Stimulated activated CD8-positive, alpha-beta memory T cell treated with anti-CD3 and anti-CD28 coated beads, Interleukin-15, amount 100 ng/mL, for 4 hours (primary cell): ENCODE data around the gene SLC3A2.
A peak's percentile ranks its signal among the peaks of the same experiment; 100 is the strongest.

Experiments
- DNase-seq, 2 donors: peaks; one replicate each; pipeline ENCODE4 v3.0.0-alpha.2; 2020; ENCODE audit warnings: low read depth in 2 of 2

The SLC3A2 gene

DNA sequence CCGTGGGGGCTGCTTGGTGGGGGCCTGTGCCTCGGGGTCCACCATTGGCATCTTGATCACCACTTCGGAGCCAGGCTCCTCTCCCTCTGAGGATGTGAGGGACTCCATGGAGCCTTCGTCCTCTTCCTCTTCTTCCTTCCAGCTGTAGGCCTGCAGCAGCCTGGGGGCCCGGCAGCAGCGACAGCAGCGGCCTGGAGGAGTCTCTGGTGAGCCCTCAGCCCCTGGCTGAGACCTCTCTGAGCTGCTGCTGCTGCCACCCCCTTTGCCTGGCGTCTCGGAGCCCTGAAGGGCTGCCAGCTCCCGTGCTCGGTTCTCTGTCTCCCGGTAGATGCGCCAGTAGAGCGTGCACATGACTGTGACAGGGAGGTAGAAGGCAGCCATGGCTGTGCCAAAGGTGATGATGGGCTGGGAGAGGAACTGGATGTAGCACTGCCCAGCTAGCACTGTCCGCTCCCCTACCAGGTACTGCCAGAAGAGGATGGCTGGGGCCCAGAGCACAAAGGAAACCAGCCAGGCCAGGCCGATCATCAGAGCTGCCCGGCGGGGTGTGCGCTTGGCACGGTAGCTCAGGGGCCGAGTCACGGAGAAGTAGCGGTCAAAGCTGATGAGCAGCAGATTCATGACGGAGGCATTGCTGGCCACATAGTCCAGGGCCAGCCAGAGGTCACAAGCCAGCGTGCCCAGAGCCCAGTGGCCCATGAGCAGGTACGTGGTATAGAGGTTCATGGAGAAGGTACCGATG is 29.6 kb downstream of the SLC3A2 start:
- DNase-seq, result no peak

DNA sequence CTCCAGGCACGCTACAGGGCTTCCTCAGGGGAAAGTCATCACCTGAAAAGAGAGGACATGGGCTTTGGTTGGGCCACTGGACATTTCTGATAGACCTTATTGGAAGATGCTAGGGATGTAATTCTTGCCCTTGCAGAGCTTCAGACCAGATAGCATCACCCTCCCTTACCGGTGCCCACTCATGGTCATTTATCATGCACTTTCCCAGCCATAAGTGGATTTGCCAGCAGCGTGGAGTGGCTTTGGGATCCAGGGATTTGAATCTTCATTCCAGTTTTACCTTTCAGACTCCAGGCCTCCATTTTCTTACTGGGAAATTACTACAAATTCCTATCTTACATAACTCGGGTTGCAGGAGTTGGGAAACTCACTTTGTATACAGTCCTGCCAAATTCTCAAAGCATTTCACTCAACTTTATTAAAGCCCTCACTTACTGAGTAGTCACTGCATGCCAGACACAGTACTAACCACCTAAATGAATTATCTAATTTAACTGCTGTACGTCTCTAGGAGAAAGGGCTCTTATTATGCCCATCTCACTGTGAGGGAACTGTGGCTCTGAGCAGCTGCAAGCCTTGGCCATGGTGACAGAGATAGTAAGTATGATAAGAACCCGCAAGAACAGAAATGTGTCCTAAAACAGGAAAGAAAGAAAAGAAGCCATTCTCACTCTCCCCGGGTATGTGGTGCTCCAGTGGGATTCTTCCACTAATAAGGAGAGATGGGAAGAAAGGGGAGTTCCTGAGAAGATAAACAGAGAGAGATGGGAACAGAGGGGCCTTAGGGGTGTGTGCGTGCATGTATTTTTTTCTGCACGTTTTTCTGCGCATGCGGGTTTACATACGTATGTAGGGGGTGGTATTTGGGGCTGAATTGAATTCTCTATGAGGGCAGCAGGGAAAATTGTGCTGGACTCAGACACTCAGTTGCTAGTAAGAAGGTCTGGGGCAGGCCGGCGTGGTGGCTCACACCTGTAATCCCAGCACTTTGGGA is 30.7 kb downstream of the SLC3A2 start:
- DNase-seq, result no peak

DNA sequence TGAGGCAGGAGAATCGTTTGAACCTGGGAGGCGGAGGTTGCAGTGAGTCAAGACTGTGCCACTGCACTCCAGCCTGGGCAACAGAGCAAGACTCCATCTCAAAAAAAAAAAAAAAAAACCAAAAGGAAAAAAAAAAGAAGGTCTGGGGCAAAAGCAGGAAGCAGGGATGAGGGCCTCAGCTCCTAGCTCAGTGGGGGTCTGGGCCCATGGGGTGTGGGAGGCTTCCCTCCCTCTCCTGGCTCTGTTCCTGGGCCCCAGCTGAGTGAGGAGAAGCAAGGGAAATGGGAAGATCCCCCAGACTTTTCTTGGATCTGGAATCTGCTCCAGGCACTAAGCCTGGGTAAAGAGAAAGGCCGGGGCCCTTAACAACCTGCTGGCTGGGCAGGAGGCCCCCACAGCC is 31.6 kb downstream of the SLC3A2 start:
- DNase-seq, result no peak

DNA sequence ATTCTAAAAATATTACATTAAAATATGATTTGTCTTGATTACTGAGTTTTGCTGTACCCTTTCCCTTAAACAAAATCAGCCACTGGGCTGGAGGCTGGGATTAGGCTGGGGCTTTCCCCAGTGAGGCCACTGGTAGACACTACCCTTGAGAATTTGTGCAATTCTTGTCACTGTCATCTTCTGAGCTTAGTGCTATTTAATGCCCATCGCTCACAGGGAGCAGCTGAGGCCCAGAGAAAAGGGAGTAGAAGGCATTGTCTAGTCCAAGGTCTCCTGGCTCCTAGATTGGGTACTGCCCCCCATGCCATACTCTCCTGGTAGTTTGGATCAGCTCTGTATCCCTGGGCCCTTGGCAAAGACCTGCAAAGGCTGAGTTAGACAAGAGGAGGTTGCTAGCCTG is 33.7 kb downstream of the SLC3A2 start:
- no peak for DNase-seq

DNA sequence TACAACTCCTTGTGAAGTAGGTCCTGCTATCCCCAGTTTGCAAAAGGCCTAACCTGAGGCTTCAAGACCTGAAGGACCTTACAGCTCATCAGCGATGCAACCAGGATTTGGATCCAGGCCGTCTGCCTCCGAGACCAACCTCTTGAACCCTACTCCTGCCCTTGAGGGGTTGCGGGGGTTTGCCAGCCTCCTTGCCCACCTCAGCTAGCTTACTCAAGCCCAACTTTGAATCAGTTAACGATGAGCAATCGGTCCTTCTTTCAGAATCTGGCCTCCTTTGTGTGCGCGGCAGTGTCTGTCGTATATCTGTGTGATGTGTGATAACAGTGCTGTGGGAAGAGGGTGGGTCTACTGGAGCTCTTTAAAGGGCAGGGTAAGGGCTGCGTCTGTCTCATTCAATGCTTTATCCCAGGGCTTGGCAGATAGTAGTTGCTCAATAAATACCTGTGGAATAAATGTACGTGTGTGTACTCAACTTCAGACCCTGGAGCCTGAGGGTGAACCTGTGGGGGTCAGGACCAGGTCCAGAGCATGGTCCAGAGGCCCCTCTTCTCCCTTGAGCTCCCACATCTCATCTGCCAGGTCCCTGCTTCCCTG is 37.3 kb downstream of the SLC3A2 start:
- DNase-seq, result no peak

DNA sequence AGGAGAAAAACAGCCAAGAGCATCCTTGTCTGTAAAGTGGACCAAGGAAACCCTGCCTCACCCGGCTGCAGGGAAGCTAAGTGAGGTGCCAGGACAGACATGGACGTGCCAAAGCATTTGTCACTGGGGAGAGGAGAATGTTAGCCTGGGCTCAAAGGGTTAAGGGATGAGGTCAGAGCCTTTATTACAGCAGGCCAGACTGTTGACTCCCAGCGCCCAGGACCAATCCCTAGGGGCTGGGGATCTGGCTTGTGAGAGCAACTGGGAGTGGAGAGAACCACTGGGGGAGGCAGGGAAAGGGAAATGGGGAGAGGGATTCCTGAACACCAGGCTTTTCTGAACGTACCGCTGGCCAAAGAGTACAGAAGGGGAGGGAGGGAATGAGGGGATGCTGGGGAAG is 37.8 kb downstream of the SLC3A2 start:
- no peak for DNase-seq

DNA sequence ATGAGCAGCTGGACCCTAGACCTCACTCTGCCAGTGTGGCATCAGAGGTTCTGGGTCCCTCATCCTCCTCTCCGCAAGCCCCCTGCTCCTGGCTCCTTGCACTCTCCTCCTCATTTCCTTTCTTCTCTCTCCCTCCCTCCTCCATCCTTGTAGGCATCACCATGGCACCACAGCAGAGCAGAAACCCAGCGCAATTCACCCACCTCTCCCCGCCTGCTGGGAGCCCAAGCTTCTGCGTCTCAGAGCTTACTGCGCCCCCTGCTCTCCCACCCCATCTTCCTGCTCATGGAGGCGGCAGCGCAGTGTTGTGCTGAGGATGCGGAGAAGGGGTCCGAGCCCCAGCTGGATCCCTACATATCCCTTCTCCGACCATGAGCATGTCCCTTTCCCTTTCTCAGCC is 38.8 kb downstream of the SLC3A2 start:
- no peak for DNase-seq

DNA sequence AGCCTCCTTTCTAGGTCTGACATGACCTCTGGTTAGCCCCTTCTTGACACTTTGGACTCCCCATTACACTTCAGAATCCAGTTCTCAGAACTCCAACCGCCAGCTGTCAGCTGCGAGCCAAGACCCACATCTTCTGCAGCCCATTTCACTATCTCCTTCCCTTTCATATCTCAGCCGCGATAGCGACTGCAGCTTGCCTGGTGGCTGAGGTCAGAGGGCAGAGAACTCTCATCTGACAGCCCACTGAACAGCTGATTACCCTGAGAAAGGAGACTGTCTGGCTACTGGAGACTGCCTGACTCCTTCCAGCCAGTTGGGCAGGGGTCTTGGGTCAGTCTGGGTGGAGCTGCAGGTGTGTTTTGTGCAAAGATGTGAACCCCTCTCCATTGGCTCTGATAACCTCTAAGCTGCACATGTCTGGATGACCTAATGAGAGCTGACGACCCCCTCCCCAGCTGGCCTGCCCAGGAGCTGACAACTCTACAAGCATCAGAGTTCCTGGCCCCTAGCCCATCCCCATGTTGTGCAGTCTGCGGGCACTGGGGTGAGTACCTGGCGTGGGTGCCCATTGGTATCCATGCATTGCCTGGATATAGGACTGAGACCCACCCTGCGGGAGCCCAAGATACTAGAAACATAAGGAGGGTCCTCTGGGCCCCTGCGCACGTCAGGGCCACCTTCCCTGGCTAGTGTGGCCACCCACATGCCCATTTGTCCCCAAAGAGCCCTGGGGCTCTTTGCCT is 39.4 kb downstream of the SLC3A2 start:
- DNase-seq, result no peak

DNA sequence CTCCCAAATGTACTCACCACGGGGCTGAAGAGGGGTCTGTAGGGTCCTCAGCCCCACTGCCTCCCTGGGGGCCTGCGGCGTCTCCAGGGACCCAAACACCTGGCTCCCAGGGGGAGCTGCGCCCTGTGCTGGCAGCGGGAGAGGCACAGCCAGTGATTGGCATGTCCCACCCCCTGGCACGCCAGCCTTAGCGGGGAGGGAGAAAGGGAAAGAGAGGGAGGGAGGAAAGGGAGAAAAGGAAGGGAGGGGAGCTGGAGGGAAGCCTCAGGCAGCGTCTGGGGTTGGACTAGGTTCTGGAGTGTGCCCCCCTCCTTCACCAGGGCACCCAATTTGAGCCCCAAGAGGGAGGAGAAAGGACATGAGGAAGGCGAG is 40.5 kb downstream of the SLC3A2 start, which contains the start of gene CHRM1:
TSS of gene CHRM1 (minus strand) at position 163 of the 372 bp plus-strand sequence. CDS start 10,263 bp downstream, outside the sequence.
- DNase-seq, result no peak

DNA sequence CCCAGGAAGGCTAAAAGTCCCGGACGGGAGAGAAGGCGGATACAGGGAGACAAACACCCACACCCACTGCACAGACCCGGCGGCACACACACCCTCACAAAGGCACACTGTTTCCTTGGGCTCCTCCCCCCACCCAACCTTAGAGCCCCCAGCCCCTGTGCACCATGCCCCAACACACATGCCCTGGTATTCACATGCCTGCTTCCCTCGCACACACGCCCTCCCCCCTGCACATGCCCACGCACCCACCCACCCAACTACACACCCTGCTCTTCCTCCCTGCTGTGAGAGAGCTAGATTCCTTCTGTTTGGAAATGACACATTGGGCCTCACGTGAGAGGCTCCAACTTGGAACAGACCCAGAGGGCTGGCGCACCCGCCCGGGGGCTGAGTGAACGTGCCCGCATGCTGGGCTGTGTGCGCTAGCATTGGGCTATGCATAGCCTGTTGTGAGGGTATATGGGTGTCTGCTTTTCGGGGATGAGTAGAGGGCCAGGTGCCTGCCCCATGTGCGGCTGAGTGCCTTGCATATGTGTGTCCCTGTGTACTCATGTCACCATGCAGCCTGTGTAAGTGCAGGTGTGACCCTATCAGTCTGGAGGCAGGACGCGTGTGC is 41.0 kb downstream of the SLC3A2 start:
- DNase-seq, result no peak

DNA sequence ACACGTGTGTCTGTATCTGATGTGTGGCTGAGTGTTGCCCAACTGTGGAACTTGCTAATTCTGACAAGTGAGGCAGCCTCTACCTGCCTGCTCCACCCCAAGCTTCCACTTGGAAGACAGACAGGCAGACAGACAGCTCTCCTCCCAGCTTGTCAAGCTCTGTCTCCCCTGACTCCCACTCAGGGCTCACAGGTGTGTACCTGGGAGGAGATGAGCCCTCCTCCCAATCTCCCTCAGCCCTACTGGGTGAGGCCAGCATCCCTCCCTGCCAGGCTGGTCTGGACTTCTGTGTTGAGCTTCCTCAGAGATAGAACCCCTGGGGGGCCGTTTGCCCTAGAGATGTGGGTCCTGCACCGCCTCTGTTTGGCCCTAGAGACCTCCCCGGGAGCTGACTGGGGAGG is 41.5 kb downstream of the SLC3A2 start:
- no peak for DNase-seq

DNA sequence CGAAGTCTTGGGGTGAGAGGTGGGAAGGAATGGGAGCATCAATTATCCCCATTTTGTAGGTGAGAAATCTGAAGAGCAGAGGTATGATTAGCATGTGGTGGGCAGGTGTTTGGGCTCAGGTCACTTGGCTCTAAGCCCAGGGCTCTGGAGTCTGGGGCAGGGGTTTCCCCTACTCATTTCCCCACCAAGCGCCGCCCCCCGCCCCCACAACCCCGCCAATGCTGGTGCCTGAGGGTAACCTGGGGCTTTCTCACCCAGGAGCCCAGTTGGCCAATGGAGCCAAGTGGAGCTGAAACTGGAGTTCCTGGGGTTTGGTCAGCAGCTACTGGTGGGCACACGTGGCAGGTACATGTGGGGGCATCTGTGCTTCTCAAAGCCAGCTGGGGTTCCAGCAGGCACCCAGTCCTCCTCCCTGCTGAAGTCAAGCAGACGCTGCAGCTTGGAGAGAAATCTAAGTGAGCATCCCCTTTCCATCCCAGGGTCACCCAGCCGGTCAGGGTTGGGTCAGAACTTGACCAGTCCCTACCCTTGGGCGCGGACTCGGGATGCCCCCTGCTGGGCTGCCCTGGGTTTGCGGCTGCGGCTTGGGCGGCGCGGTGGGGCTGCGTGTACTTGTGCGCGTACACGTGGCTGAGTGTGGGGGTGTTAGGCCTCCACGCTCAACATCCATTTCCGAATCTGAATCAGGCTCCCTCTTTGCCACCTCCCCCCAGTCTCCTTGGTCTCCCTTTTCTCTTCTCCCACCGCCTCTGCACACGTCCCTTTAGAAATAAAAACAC is 42.1 kb downstream of the SLC3A2 start:
- peak; percentile 20 to 25 for DNase-seq

DNA sequence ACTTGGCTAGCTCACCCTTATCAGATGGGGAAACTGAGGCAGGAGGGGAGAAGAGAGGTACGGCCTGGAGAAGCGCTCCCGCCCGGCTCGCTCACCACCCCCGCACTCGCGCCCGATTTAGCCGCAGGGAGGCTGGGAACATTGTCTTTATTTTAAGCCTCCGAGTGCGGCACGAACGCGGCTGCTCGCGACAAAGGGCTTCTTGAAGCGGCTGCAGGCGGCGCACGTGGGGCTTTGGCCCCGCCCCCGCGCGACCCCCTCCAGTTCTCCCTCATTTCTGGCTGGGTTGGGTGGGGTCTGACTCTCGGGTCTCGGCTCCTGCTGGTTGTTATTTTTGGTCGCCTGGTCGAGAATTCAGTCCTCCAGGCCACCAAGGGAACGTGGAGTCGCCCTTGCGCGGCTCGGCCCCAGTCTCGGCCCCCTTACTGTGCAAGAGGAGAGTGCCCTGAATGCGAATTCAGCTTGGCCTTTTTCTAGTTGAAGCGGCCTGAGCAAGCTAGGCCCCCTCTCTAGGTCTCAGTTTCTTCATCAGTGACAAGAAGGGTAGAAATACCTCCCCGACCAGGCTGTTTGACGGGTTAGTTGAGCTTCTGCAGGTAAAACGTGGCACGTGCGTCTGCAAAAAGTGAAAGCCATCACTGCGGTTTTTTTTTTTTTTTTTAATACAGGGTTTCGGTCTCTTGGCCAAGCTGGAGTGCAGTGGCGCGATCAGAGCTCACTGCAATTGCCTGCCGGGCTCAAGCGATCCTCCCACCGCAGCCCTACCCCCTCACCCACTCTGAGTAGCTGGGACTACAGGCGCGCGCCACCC is 43.1 kb downstream of the SLC3A2 start:
- no peak for DNase-seq

DNA sequence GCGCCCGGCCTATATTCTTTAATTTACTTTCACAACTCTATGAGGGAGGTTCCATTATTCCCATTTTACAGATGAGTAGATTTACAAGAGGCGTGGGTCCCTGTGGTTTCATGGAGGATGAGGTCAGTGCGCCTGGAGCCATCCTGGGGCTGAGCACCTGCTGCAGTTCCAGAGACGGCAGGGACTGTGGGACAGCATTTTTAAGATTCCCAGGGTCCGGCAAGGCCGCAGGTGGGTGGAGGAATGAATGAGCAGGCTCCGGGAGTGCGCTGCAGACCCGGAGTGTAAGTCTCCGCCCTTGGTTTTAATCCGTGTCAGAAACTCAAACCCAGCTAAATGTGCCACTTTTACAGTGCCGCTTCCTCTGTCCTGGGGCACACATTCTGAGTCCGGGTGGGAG is 44.6 kb downstream of the SLC3A2 start:
- DNase-seq, result no peak

DNA sequence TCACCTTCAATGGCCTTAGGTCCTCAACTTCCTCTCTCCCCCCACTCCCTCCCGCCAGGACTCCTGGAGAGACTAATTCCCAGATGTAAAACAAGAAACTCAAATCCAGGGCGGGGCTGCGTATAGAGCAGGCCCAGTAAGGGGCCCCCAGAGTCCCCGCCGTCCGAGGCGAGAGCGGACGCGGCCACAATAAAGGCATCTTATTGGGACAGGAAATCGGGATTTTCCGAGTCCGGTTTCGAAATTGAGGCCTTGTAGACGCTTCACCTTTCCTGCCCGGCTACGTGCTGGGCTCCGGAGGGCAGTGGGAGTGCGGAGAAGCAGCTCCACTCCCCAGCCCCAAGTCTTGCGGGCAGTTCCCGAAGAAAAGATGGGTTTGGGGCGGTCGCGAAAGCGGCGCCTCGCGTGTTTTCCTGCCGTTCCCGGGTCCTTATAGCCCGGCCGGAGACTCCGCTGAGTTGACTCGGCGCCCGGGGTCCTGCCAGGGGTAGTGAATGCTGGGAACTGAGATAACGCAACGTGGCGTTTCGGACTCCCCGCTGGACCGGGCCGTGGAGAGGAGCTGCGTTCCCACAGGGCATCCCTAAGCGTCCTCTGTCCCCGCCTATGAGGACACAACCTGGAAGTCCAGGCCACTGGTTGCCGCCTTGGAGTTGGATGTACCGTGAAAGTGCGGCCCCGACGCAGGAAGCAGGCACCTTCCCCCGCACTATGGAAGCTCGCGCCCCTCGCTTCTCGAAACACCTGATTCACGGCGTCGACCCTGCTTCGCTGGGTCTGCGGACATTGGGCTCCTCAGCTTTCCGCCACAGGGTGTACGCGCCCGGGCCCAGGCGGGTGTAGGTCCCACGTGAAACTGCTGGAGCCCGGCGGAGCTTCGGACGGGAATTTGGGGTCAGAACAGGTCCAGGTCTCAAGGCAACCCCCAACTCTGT is 45.3 kb downstream of the SLC3A2 start:
- DNase-seq, result no peak

DNA sequence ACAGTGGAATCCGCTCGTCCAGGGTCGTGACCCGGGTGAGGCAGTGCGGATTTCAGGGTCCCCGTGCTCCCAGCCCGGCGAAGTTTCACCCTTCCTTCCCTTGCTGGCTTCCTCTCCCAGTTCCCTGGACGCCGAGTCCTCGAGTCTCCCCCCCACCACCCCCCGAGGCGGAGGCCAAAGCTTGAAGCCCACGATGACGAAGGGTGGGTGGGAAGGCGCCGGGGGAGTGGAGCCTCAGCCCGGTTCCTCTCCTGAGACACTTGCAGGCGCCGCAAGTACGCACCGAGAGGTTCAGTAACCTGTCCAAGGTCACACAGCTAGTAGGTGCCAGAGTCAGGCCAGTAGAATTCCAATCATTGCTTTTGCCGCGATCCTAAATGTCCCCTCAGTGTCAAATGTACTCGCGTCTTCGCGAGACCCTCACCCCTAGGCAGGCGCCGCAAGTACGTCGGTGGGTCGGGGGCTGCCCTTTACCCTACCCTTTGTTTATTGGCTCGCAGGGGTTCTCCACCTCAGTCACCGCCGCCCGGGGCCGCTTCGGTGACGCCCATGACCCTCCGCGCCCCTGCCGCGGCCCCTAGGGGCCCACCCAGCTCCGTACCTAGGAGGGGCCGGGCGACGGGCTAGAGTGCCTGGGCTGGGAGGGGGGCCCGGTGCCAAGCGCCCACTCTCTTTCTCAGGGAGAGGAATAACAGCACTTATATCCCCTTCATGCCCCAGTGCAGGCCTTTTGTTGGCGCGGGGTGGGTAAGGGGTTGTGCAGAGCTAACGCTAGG is 46.2 kb downstream of the SLC3A2 start:
- no peak for DNase-seq

DNA sequence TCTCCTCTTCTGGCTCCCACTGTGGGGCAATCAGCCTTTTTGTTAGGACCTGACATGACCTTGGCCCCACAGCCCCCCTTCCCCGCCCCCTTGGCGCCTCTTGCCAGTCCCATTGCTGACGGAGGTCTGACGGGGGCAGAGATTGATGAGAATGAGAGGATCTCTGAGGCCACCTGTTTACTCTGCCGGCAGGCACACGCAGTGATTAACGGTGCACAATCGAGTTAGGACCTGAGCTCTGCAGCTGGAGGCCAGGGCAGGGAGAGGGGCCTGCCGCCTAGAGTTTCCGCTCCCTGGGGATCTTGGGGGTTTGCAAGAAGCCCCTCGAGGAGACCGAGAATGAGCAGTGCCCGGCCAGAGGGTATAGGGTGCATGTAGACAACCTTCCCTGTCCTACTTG is 47.3 kb downstream of the SLC3A2 start:
- no peak for DNase-seq

DNA sequence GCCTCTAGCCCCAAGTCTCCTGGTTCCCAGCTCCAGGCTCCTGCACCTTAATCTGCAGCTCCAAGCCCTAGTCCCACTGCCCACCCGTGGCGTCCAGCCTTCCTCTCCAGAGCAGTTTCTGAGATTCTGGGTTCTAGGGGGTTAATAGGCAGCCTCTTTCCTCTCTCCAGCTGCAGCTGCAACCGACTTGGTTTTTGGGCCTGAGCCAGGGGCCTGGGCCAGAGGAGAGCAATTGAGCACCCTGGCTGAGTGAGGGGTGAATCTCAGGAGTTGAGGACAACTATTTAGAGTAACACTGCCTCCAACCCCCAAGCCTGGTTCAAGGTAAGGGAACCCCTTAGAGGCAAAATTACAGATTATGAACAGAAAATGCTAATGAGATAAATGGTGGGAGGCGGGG is 49.5 kb downstream of the SLC3A2 start:
- no peak for DNase-seq
